ENCODE results near the gene FOXA2.

DNA sequence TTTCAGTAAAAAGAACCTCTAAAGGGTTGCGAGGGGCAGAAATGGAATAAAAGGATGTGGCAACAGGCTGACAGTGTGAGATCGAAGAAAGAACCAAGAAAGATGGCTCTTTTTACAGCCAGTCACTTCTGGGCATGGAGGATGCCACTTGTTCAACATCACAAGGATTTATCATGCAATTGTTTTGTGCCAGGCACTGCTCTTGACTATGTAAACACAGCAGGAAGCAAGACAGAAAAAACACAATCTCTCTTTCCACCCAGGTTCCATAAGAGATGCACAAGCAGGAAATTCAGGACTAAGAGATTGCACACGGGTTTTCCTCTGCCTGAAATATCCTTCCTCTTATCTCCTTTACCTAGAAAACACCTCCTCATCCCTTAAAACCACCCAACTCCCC lies 38.0 kb downstream of the FOXA2 start:
- TF ChIP-seq, protein P1, sequence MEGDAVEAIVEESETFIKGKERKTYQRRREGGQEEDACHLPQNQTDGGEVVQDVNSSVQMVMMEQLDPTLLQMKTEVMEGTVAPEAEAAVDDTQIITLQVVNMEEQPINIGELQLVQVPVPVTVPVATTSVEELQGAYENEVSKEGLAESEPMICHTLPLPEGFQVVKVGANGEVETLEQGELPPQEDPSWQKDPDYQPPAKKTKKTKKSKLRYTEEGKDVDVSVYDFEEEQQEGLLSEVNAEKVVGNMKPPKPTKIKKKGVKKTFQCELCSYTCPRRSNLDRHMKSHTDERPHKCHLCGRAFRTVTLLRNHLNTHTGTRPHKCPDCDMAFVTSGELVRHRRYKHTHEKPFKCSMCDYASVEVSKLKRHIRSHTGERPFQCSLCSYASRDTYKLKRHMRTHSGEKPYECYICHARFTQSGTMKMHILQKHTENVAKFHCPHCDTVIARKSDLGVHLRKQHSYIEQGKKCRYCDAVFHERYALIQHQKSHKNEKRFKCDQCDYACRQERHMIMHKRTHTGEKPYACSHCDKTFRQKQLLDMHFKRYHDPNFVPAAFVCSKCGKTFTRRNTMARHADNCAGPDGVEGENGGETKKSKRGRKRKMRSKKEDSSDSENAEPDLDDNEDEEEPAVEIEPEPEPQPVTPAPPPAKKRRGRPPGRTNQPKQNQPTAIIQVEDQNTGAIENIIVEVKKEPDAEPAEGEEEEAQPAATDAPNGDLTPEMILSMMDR (IDR thresholded peaks at IDR 0.05 in 8 of 11, conservative IDR thresholded peaks at IDR 0.05 in 3 of 11) = no peak
- TF ChIP-seq POLR2A (IDR thresholded peaks at IDR 0.05) (no peak), POLR2AphosphoS5 (IDR thresholded peaks at IDR 0.05) (no peak)

Data from spleen (tissue), 7 donors.